HEK293 (cell line): Measurements from ENCODE around the gene RTN1.

Source experiments
- ATF2 ChIP-seq: fragments of 450-650 bp; formaldehyde crosslinking; IDR thresholded peaks from 2 replicates; pipeline ENCODE4 v1.5.1; 2016; ENCODE audit warnings: missing biosample characterization, missing genetic modification characterization, low read depth
- ELK4 ChIP-seq: IDR thresholded peaks from 2 replicates; pipeline ENCODE4 v1.6.1; 2011; ENCODE audit warnings: mild to moderate bottlenecking, low read depth, low read length, borderline replicate concordance
- GLIS1 ChIP-seq: fragments of 450-650 bp; formaldehyde crosslinking; IDR thresholded peaks from 2 replicates; pipeline ENCODE4 v1.5.1; 2016; ENCODE audit warnings: missing biosample characterization, missing genetic modification characterization
- HOXD13 ChIP-seq: sonication (generic); formaldehyde crosslinking; IDR thresholded peaks from 2 replicates; pipeline ENCODE4 v1.8.0; 2022; ENCODE audit warnings: missing genetic modification reagents, borderline replicate concordance
- INSM2 ChIP-seq: fragments of 450-650 bp; formaldehyde crosslinking; IDR thresholded peaks from 2 replicates; pipeline ENCODE4 v1.5.1; 2016; ENCODE audit warnings: missing biosample characterization, missing genetic modification characterization
- MEIS1 ChIP-seq: sonication (generic); formaldehyde crosslinking; IDR thresholded peaks from 2 replicates; pipeline ENCODE4 v1.8.1; 2022; ENCODE audit warnings: missing genetic modification reagents, mild to moderate bottlenecking, borderline replicate concordance
- REPIN1 ChIP-seq: fragments of 450-650 bp; formaldehyde crosslinking; IDR thresholded peaks from 2 replicates; pipeline ENCODE4 v1.5.1; 2017; ENCODE audit warnings: missing biosample characterization, missing genetic modification characterization, low read depth
- SP3 ChIP-seq: fragments of 450-650 bp; formaldehyde crosslinking; IDR thresholded peaks from 2 replicates; pipeline ENCODE4 v1.5.1; 2016; ENCODE audit warnings: missing biosample characterization, missing genetic modification characterization
- ZBTB11 ChIP-seq: fragments of 450-650 bp; formaldehyde crosslinking; conservative IDR thresholded peaks from 2 replicates; pipeline ENCODE4 v1.5.1; 2016; ENCODE audit warnings: low read depth, missing biosample characterization, missing genetic modification characterization
- ZFP69B ChIP-seq: fragments of 450-650 bp; formaldehyde crosslinking; IDR thresholded peaks from 2 replicates; pipeline ENCODE4 v1.5.1; 2016; ENCODE audit warnings: missing biosample characterization, missing genetic modification characterization
- ZNF157 ChIP-seq: fragments of 450-650 bp; formaldehyde crosslinking; IDR thresholded peaks from 2 replicates; pipeline ENCODE4 v1.5.1; 2016; ENCODE audit warnings: missing biosample characterization, missing genetic modification characterization
- ZNF175 ChIP-seq: fragments of 450-650 bp; formaldehyde crosslinking; IDR thresholded peaks from 2 replicates; pipeline ENCODE4 v1.5.1; 2016; ENCODE audit warnings: missing biosample characterization, missing genetic modification characterization
- ZNF221 ChIP-seq: fragments of 450-650 bp; formaldehyde crosslinking; IDR thresholded peaks from 2 replicates; pipeline ENCODE4 v1.5.1; 2017; ENCODE audit warnings: missing biosample characterization, missing genetic modification characterization, borderline replicate concordance
- ZNF416 ChIP-seq: fragments of 450-650 bp; formaldehyde crosslinking; IDR thresholded peaks from 2 replicates; pipeline ENCODE4 v1.5.1; 2016; ENCODE audit warnings: missing biosample characterization, missing genetic modification characterization
- ZNF48 ChIP-seq: fragments of 450-650 bp; formaldehyde crosslinking; IDR thresholded peaks from 2 replicates; pipeline ENCODE4 v1.5.1; 2016; ENCODE audit warnings: missing biosample characterization, missing genetic modification characterization
- ZNF521 ChIP-seq: fragments of 450-650 bp; formaldehyde crosslinking; IDR thresholded peaks from 2 replicates; pipeline ENCODE4 v1.5.1; 2017; ENCODE audit warnings: missing biosample characterization, mild to moderate bottlenecking, missing genetic modification characterization
- ZNF549 ChIP-seq: fragments of 450-650 bp; IDR thresholded peaks from 2 replicates; pipeline ENCODE4 v1.5.1; 2018; ENCODE audit warnings: missing biosample characterization, missing genetic modification characterization, mild to moderate bottlenecking, inconsistent platforms, moderate library complexity
- ZNF623 ChIP-seq: fragments of 450-650 bp; formaldehyde crosslinking; IDR thresholded peaks from 2 replicates; pipeline ENCODE4 v1.5.1; 2016; ENCODE audit warnings: missing biosample characterization, missing genetic modification characterization
- ZNF645 ChIP-seq: fragments of 450-650 bp; formaldehyde crosslinking; IDR thresholded peaks from 2 replicates; pipeline ENCODE4; 2016; ENCODE audit warnings: missing biosample characterization, missing genetic modification characterization
- TF ChIP-seq, protein P1 (sequence below): fragments of 450-650 bp; formaldehyde crosslinking; IDR thresholded peaks from 2 replicates; pipeline ENCODE4 v1.5.1; 2016; ENCODE audit warnings: missing biosample characterization, missing genetic modification characterization, borderline replicate concordance
- TF ChIP-seq, protein P2 (sequence below): fragments of 450-650 bp; formaldehyde crosslinking; IDR thresholded peaks from 2 replicates; pipeline ENCODE4 v1.5.1; 2017; ENCODE audit warnings: missing biosample characterization, missing genetic modification characterization
- TF ChIP-seq, protein P3 (sequence below): fragments of 450-650 bp; formaldehyde crosslinking; IDR thresholded peaks from 2 replicates; pipeline ENCODE4 v1.5.1; 2016; ENCODE audit warnings: missing biosample characterization, missing genetic modification characterization

RTN1 gene

GRCh38 chr14:59585891-59586554 lies 284.6 kb downstream of the RTN1 start (continued):
- TF ChIP-seq ZNF175 (tag by site-specific recombination) (no peak), ELK4 (no peak), ZFP69B (tag by site-specific recombination) (no peak), INSM2 (tag by site-specific recombination) (0 out of 2 replicates have a peak, but pooled peaks have one; percentile 53), HOXD13 (CRISPR knock-in tag) (no peak), ZNF221 (no peak), ZNF645 (tag by site-specific recombination) (no peak), GLIS1 (tag by site-specific recombination) (no peak), MEIS1 (CRISPR knock-in tag) (no peak), REPIN1 (tag by site-specific recombination) (no peak), ZNF416 (tag by site-specific recombination) (no peak), ZNF157 (tag by site-specific recombination) (no peak), ZNF549 (no peak), ZNF521 (tag by site-specific recombination) (no peak), SP3 (tag by site-specific recombination) (no peak), ZBTB11 (tag by site-specific recombination) (peak; percentile 29; the same call in 1 of the 2 replicates), ZNF48 (tag by site-specific recombination) (no peak), ZNF623 (tag by site-specific recombination) (no peak), ATF2 (tag by site-specific recombination) (no peak)
- TF ChIP-seq, protein P1, sequence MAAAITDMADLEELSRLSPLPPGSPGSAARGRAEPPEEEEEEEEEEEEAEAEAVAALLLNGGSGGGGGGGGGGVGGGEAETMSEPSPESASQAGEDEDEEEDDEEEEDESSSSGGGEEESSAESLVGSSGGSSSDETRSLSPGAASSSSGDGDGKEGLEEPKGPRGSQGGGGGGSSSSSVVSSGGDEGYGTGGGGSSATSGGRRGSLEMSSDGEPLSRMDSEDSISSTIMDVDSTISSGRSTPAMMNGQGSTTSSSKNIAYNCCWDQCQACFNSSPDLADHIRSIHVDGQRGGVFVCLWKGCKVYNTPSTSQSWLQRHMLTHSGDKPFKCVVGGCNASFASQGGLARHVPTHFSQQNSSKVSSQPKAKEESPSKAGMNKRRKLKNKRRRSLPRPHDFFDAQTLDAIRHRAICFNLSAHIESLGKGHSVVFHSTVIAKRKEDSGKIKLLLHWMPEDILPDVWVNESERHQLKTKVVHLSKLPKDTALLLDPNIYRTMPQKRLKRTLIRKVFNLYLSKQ (tag by site-specific recombination) = no peak
- TF ChIP-seq, protein P2, sequence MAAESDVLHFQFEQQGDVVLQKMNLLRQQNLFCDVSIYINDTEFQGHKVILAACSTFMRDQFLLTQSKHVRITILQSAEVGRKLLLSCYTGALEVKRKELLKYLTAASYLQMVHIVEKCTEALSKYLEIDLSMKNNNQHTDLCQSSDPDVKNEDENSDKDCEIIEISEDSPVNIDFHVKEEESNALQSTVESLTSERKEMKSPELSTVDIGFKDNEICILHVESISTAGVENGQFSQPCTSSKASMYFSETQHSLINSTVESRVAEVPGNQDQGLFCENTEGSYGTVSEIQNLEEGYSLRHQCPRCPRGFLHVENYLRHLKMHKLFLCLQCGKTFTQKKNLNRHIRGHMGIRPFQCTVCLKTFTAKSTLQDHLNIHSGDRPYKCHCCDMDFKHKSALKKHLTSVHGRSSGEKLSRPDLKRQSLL (tag by site-specific recombination) = no peak
- TF ChIP-seq, protein P3, sequence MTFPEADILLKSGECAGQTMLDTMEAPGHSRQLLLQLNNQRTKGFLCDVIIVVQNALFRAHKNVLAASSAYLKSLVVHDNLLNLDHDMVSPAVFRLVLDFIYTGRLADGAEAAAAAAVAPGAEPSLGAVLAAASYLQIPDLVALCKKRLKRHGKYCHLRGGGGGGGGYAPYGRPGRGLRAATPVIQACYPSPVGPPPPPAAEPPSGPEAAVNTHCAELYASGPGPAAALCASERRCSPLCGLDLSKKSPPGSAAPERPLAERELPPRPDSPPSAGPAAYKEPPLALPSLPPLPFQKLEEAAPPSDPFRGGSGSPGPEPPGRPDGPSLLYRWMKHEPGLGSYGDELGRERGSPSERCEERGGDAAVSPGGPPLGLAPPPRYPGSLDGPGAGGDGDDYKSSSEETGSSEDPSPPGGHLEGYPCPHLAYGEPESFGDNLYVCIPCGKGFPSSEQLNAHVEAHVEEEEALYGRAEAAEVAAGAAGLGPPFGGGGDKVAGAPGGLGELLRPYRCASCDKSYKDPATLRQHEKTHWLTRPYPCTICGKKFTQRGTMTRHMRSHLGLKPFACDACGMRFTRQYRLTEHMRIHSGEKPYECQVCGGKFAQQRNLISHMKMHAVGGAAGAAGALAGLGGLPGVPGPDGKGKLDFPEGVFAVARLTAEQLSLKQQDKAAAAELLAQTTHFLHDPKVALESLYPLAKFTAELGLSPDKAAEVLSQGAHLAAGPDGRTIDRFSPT (tag by site-specific recombination) = peak; percentile 56; the same call in 1 of the 2 replicates
- TF ChIP-seq, all 188 proteins: peak for 17
